Stimulated activated CD4-positive, alpha-beta T cell treated with anti-CD3 and anti-CD28 coated beads, Interleukin-15, amount 100 ng/mL, for 48 hours (primary cell): ENCODE measurements around the gene SLC12A4.
"Not testable (repeated sequence)": the region's sequence is repeated elsewhere in the genome, so short reads cannot be mapped to it uniquely, and the experiment has no call there.

ENCODE experiments used
- DNase-seq, 2 donors: peaks; one replicate each; pipeline ENCODE4 v3.0.0-alpha.2; 2020; ENCODE audit warnings: low read depth in 2 of 2

SLC12A4 gene

GRCh38 chr16:67968400-67969253, at the start of gene SLC12A4:
SLC12A4 (minus strand) TSS chr16:67968637; CDS start chr16:67968553, 84 bp downstream.
- peak; percentile 84 to 89 for DNase-seq

GRCh38 chr16:68015681-68016080, 47.2 kb upstream of the SLC12A4 start, which contains the start of gene DPEP2NB:
DPEP2NB (minus strand) TSS chr16:68015911; CDS start chr16:68015770, 141 bp downstream.
- no peak for DNase-seq

GRCh38 chr16:68013440-68013839, 45.0 kb upstream of the SLC12A4 start:
- DNase-seq, result no peak

- DNase-seq, result not testable (repeated sequence)
These were observed 41.4 kb upstream of the SLC12A4 start for GRCh38 chr16:68009872-68010271.

GRCh38 chr16:68009157-68009735, 40.8 kb upstream of the SLC12A4 start:
- DNase-seq, result no peak

- no peak for DNase-seq
These were observed 37.4 kb upstream of the SLC12A4 start for GRCh38 chr16:68005786-68006286.

- no peak for DNase-seq
These were observed 36.8 kb upstream of the SLC12A4 start for GRCh38 chr16:68005211-68005610.

- DNase-seq, result no peak
These were observed 34.6 kb upstream of the SLC12A4 start for GRCh38 chr16:68003031-68003430.

- DNase-seq, result no peak
These were observed 32.0 kb upstream of the SLC12A4 start for GRCh38 chr16:68000450-68000849.

- DNase-seq, result no peak
These were observed 31.5 kb upstream of the SLC12A4 start for GRCh38 chr16:67999985-68000384.

GRCh38 chr16:67998779-67999688, 30.6 kb upstream of the SLC12A4 start, which contains the start of gene DPEP2:
DPEP2 (minus strand) TSS chr16:67999484; CDS start chr16:67993212, 6,272 bp downstream.
- DNase-seq, result not testable (repeated sequence)

- DNase-seq, result not testable (repeated sequence)
These were observed 29.9 kb upstream of the SLC12A4 start for GRCh38 chr16:67998231-67998778.

- DNase-seq, result no peak
These were observed 28.2 kb upstream of the SLC12A4 start for GRCh38 chr16:67996666-67997065.

GRCh38 chr16:67995423-67995822, 27.0 kb upstream of the SLC12A4 start:
- DNase-seq, result no peak

- not testable (repeated sequence) for DNase-seq
These were observed 25.6 kb upstream of the SLC12A4 start for GRCh38 chr16:67994040-67994408.

- peak; percentile 70 to 83 for DNase-seq
These were observed 25.0 kb upstream of the SLC12A4 start for GRCh38 chr16:67993207-67994039.

- no peak for DNase-seq
These were observed 24.3 kb upstream of the SLC12A4 start for GRCh38 chr16:67992661-67993206.

GRCh38 chr16:67990018-67990386, 21.6 kb upstream of the SLC12A4 start:
- DNase-seq, result no peak

- no peak for DNase-seq
These were observed 21.0 kb upstream of the SLC12A4 start for GRCh38 chr16:67989322-67990017.

GRCh38 chr16:67988675-67989074, 20.2 kb upstream of the SLC12A4 start:
- DNase-seq, result no peak
